NT2/D1 (cell line): Measurements from ENCODE around the gene CCR7.

Experiments used
- DNase-seq: peaks from one replicate; pipeline ENCODE4 v3.0.0-alpha.2; 2011; ENCODE audit warnings: low read depth, low spot score
- H3K27me3 ChIP-seq: 2 replicates; pipeline ENCODE4 v1.6.0; 2011; ENCODE audit warnings: mild to moderate bottlenecking; ENCODE audit not compliant: insufficient read length, insufficient read depth
- H3K36me3 ChIP-seq: 2 replicates; pipeline ENCODE4 v1.6.1; 2011; ENCODE audit warnings: mild to moderate bottlenecking, low read length, mixed read lengths; ENCODE audit not compliant: insufficient read depth, insufficient read length
- H3K4me1 ChIP-seq: 2 replicates; pipeline ENCODE4 v1.5.1; 2011; ENCODE audit not compliant: insufficient read depth, insufficient read length
- H3K4me3 ChIP-seq: 2 replicates; pipeline ENCODE4 v1.5.1; 2011; ENCODE audit warnings: low read depth; ENCODE audit not compliant: insufficient read length
- H3K9ac ChIP-seq: 2 replicates; pipeline ENCODE4 v1.6.0; 2011; ENCODE audit warnings: low read depth; ENCODE audit not compliant: insufficient read length
- H3K9me3 ChIP-seq: 2 replicates; pipeline ENCODE4 v1.5.1; 2011; ENCODE audit warnings: mild to moderate bottlenecking, low read length; ENCODE audit not compliant: insufficient read depth
- SUZ12 ChIP-seq: IDR thresholded peaks from 2 replicates; pipeline ENCODE4 v1.6.1; 2011; ENCODE audit not compliant: insufficient read length, insufficient read depth; ENCODE audit errors: extremely low read depth
- YY1 ChIP-seq: IDR thresholded peaks from 2 replicates; pipeline ENCODE4 v1.6.1; 2011; ENCODE audit not compliant: insufficient read length, insufficient read depth
- ZNF274 ChIP-seq: IDR thresholded peaks from 2 replicates; pipeline ENCODE4 v1.6.1; 2011; ENCODE audit warnings: mild to moderate bottlenecking, low read depth, low read length

The CCR7 gene

DNA sequence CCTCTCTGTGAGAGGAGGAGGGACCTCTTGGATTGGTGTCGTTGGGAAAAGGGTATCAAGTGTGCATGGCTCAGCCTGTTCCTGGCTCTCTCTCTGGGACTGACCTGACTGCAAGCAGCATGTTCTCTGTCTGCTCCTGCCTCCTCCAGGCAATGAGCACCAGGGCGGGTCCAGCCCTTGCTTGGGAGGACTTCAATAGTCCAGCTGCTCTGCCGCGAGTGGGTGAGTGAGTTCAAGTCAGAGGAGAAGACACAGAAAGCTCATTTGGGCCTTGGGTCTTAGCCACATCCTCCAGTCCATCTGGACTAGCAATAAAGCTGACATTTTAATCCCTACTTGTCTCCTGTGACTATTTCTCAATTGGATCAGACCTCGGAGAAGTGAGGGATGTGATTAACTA lies 38.6 kb downstream of the CCR7 start:
- no peak for TF ChIP-seq YY1
- TF ChIP-seq ZNF274: no peak
- no peak for TF ChIP-seq SUZ12
- H3K27me3 ChIP-seq: no peaks in the 10 kb centered on the region
- no peak overlapping the region for H3K9ac ChIP-seq
- peaks cover 19% of the 10 kb centered on the region for H3K9me3 ChIP-seq
- H3K36me3 ChIP-seq: no peaks in the 10 kb centered on the region
- no peak for DNase-seq
- H3K4me3 ChIP-seq: no peak overlapping the region
- H3K4me1 ChIP-seq: peaks cover 9% of the 10 kb centered on the region

DNA sequence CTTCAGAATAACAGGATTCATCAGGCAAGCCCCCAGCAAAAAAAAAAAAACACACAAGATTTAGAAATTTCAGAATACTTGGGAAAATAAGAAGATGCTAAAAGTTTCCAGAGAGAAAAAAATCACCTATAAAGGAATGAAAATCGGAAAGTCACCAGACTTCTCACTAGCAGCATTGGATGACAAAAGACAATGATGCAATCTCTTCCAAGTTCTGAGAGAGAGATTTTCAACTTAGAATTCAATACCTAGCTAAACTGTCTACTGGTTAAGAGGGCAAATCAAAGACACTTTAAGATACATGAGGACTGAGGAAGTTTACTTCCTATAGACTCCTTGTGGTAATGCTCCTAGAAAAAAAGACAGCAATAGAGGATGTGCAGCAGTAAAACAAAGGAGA lies 40.0 kb downstream of the CCR7 start:
- no peak overlapping the region for H3K9ac ChIP-seq
- no peaks in the 10 kb centered on the region for H3K36me3 ChIP-seq
- no peak for DNase-seq
- H3K9me3 ChIP-seq: peaks cover 19% of the 10 kb centered on the region
- TF ChIP-seq YY1: no peak
- no peak for TF ChIP-seq SUZ12
- TF ChIP-seq ZNF274: no peak
- no peak overlapping the region for H3K4me3 ChIP-seq
- peaks cover 10% of the 10 kb centered on the region for H3K4me1 ChIP-seq
- no peaks in the 10 kb centered on the region for H3K27me3 ChIP-seq

DNA sequence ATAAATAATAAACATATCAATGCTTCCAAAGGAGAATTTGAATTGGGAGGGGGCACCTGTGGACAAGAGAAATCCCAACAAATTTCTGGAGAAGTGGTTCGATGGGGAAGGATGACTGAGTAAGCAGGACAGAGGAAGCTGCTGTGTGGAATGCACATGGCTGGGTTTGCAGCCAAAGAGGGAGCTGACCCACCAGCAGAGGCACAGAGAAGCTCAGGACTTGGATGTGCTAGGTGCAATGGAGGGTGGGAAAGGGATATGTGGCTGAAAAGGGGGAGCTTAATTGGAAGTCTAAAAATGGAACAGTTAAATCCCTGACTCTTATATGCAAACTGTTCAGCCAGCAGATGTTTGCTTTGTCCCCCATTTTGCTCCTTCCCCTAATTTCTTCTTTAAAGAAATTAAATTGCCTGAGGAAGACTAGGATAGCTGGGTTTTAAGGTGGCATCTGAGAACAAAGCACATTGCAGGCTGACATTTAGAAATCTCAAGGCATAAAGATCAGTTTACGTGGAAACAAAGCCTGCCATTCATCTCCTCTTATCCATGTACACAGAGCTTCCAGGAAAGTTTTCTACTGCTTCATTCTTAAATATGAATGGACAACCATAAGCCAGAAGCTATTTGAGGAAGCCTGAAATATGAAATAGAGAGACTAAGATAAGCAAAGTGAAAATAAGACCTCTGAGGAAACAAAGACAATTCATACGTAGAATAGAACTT lies 40.9 kb downstream of the CCR7 start:
- DNase-seq: no peak
- no peak overlapping the region for H3K9ac ChIP-seq
- peaks cover 19% of the 10 kb centered on the region for H3K9me3 ChIP-seq
- H3K4me3 ChIP-seq: no peak overlapping the region
- H3K36me3 ChIP-seq: no peaks in the 10 kb centered on the region
- H3K4me1 ChIP-seq: peaks cover 10% of the 10 kb centered on the region
- no peak for TF ChIP-seq YY1
- no peak for TF ChIP-seq SUZ12
- no peak for TF ChIP-seq ZNF274
- H3K27me3 ChIP-seq: no peaks in the 10 kb centered on the region

DNA sequence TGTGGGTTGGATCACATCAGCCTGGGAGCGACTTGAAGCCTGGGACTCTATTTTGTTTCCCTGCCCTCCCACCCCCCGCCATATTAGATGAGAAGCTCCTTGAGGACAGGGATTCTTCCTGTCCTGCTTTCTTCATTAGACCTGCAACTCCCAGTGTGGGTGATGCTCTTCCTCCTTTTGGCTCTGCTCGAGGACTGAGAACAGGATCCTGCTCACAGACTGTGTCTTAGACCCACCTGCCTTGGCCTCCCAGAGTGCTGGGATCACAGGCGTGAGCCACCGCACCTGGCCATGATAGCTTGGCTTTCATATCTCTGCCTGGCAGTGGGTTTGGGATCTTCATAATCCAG lies 42.3 kb downstream of the CCR7 start:
- H3K9ac ChIP-seq: no peak overlapping the region

DNA sequence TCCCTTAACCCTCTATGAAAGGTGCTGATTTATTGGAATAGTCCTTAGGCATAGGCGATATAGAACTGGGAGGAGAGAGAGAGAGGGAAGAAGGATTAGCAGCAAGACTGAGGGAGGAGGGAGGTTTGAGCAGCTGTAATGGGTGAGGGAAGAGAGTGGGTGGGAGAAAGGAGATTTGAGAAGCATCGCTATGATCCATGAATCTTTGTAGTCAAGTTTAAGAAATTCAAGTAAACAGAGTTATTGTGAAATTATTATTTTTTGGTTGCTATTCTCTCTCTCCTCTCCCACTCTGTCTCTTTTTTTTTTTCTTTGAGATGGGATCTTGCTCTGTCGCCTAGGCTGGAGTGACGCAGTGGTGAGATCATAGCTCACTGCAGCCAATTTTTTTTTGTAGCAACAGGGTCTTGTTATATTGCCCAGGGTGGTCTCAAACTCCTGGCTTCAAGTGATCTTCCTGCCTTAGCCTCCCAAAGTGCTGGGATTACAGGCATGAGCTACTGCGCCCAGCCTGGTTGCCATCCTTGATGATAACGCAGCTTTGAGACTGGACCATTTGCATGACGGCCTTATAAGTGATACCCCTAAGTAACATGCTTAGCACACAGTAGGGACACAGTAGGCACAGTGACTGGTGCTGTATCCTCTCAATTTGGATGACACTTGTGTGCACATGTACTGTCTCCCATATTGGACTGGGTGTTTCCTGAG lies 42.9 kb downstream of the CCR7 start:
- DNase-seq: no peak
- Histone ChIP-seq H3K4me1 (peaks cover 17% of the 10 kb centered on the region), H3K36me3 (no peaks in the 10 kb centered on the region), H3K4me3 (no peak overlapping the region), H3K9me3 (peaks cover 19% of the 10 kb centered on the region), H3K27me3 (no peaks in the 10 kb centered on the region), H3K9ac (no peak overlapping the region)
- TF ChIP-seq ZNF274 (no peak), YY1 (no peak), SUZ12 (no peak)

More for the DNA sequence above, 42.3 kb downstream of the CCR7 start:
- DNase-seq: no peak
- Histone ChIP-seq H3K36me3 (no peaks in the 10 kb centered on the region), H3K27me3 (no peaks in the 10 kb centered on the region), H3K4me1 (peaks cover 17% of the 10 kb centered on the region), H3K4me3 (no peak overlapping the region), H3K9me3 (peaks cover 19% of the 10 kb centered on the region)
- TF ChIP-seq SUZ12 (no peak), YY1 (no peak), ZNF274 (no peak)

DNA sequence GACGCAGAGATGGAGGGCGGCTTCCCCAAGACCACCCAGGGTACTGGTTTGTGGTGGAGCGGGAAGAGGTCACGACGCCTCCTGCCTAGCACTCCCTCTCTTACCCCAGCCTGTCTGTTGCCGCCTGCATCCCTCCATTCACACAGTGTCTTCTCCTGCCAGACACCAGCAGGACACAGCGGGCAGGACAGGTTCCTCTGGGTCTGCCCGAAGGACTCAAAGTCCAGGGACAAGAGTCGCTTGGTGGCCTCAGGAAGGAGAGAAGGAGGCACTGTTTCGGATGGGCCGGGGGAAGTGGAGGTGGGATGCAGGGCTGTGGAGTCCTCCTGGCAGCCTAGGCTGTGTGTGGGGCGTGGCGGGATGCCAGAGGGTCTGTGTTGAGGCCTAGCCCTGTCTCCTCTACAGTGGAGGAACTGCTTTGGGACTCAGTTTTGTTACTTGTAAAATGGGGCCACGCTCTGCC lies 44.2 kb downstream of the CCR7 start:
- Histone ChIP-seq H3K9ac (no peak overlapping the region), H3K27me3 (no peaks in the 10 kb centered on the region), H3K9me3 (peaks cover 17% of the 10 kb centered on the region), H3K36me3 (no peaks in the 10 kb centered on the region), H3K4me1 (peaks cover 20% of the 10 kb centered on the region), H3K4me3 (no peak overlapping the region)
- no peak for TF ChIP-seq YY1
- TF ChIP-seq SUZ12: no peak
- TF ChIP-seq ZNF274: no peak
- no peak for DNase-seq

DNA sequence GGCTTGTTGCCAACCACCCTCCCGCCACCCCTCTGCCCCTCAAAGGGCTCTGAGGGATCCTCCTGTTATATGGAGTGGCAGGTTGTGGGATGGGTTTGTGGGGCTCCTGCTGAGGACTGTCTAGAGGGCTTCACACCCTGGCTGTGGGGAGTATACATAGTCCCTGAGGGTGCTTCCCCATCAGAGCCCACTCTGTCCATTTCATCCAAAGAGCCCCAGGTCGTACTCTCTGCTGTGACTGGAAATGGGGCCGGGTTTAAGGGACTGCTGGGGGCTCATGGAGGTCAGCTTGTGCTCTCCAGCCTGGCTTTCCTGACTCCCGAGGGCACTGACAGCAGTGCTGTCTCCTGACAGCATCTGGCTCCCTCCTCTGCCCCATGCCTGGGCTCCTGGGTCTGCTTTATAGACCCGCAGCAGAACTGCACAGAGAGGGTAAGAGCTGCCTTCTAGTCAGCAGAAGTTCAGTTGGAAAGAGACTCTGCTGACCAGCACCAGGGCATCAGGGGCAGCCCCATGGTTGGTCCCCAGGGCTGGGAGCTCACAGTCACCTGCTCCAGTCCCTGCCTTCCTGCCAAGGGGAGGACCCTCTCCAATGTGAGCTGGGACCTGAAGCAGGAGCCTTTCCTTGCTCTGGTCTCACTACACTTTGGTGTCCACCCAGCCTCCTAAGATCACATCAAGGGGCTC lies 46.0 kb downstream of the CCR7 start:
- no peaks in the 10 kb centered on the region for H3K9me3 ChIP-seq
- no peak overlapping the region for H3K4me3 ChIP-seq
- no peak for TF ChIP-seq ZNF274
- no peak for TF ChIP-seq SUZ12
- TF ChIP-seq YY1: no peak
- no peaks in the 10 kb centered on the region for H3K36me3 ChIP-seq
- H3K27me3 ChIP-seq: no peaks in the 10 kb centered on the region
- DNase-seq: no peak
- H3K4me1 ChIP-seq: peaks cover 20% of the 10 kb centered on the region
- H3K9ac ChIP-seq: no peak overlapping the region
